IMR-90 (cell line): ENCODE measurements around the gene NRIP3. TPM values are rescaled to one million over a fixed set of nuclear protein-coding genes. Genes with fewer than 3 reads are reported as not detected.

Experiments
- ATAC-seq: fragments of 200-7000 bp; cut with Tn5 transposase; 2 replicates; pipeline ENCODE4 v1.9.1; 2020; ENCODE audit warnings: low read depth, mild to moderate bottlenecking, moderate library complexity
- BruUV-seq: library from RNA; stranded (reverse); fragments of 400-500 nt; replicated peaks from 2 replicates; lab custom pipeline; 2021; lab: Mats Ljungman, UMichigan
- CTCF ChIA-PET: fragments of 300-600 bp; formaldehyde crosslinking; extraction: SDS; loops from one replicate; lab custom pipeline; 2021; ENCODE audit warnings: antibody characterized with exemption; lab: Yijun Ruan, JAX
- POLR2A ChIA-PET: fragments of 300-600 bp; sonication (Branson Sonifier 250); formaldehyde crosslinking; loops from one replicate; lab custom pipeline; 2022; ENCODE audit warnings: antibody characterized with exemption; ENCODE audit not compliant: unreplicated experiment; lab: Charles Lee
- DNase-seq: peaks from one replicate; pipeline ENCODE4 v3.0.0; 2013
- H2AFZ ChIP-seq: replicated peaks from 2 replicates; pipeline ENCODE3; 2013; ENCODE audit warnings: low read length, mild to moderate bottlenecking; ENCODE audit not compliant: poor library complexity
- H2AK5ac ChIP-seq: 2 replicates; pipeline ENCODE4 v1.6.1; 2013; ENCODE audit warnings: low read depth, low read length, inconsistent platforms
- H2AK9ac ChIP-seq: replicated peaks from 2 replicates; pipeline ENCODE3; 2013; ENCODE audit warnings: mild to moderate bottlenecking, low read depth, low read length, moderate library complexity; ENCODE audit not compliant: poor library complexity
- H2BK120ac ChIP-seq: 2 replicates; pipeline ENCODE4 v1.6.1; 2013; ENCODE audit warnings: low read depth, low read length, inconsistent platforms
- H2BK15ac ChIP-seq: 3 replicates; pipeline ENCODE4 v1.6.1; 2013; ENCODE audit warnings: low read depth, low read length, inconsistent platforms
- H2BK20ac ChIP-seq: 2 replicates; pipeline ENCODE4 v1.6.1; 2013; ENCODE audit warnings: low read depth, mild to moderate bottlenecking, inconsistent platforms, low read length, moderate library complexity
- H2BK5ac ChIP-seq: 2 replicates; pipeline ENCODE4 v1.6.1; 2013; ENCODE audit warnings: mild to moderate bottlenecking, low read depth, low read length, inconsistent platforms; ENCODE audit not compliant: poor library complexity, severe bottlenecking
- H3K14ac ChIP-seq: replicated peaks from 2 replicates; pipeline ENCODE4 v1.6.1; 2013; ENCODE audit warnings: low read depth, low read length, inconsistent platforms
- H3K18ac ChIP-seq: 2 replicates; pipeline ENCODE4 v1.6.1; 2013; ENCODE audit warnings: low read depth, low read length, control low read depth
- H3K23ac ChIP-seq: 2 replicates; pipeline ENCODE4 v1.6.1; 2013; ENCODE audit warnings: low read depth, low read length, inconsistent platforms
- H3K27ac ChIP-seq: 2 replicates; pipeline ENCODE4 v1.5.1; 2013; ENCODE audit warnings: mild to moderate bottlenecking, control low read depth, low read length; ENCODE audit not compliant: insufficient read depth
- H3K27me3 ChIP-seq: 2 replicates; pipeline ENCODE4 v1.6.1; 2013; ENCODE audit warnings: low read length; ENCODE audit not compliant: control insufficient read depth, insufficient read depth
- H3K36me3 ChIP-seq: 2 replicates; pipeline ENCODE4 v1.6.1; 2013; ENCODE audit warnings: low read length, mixed read lengths; ENCODE audit not compliant: control insufficient read depth, insufficient read depth
- H3K4ac ChIP-seq: 2 replicates; pipeline ENCODE4 v1.6.1; 2013; ENCODE audit warnings: low read depth, low read length, inconsistent platforms
- H3K4me1 ChIP-seq: 2 replicates; pipeline ENCODE4 v1.6.1; 2013; ENCODE audit warnings: low read length, mixed read lengths; ENCODE audit not compliant: control insufficient read depth, insufficient read depth
- H3K4me2 ChIP-seq: 2 replicates; pipeline ENCODE4 v1.6.1; 2013; ENCODE audit warnings: low read depth, mild to moderate bottlenecking, control low read depth, low read length, moderate library complexity
- H3K4me3 ChIP-seq: 2 replicates; pipeline ENCODE4 v1.5.1; 2013; ENCODE audit warnings: low read depth, mild to moderate bottlenecking, control low read depth, low read length, moderate library complexity; ENCODE audit not compliant: insufficient read depth
- H3K56ac ChIP-seq: 2 replicates; pipeline ENCODE4 v1.6.1; 2013; ENCODE audit warnings: low read length, inconsistent platforms; ENCODE audit not compliant: insufficient read depth; ENCODE audit errors: extremely low read depth
- H3K79me1 ChIP-seq, 2 experiments: 2 replicates each; pipeline ENCODE4 v1.6.1; 2013; ENCODE audit warnings: low read length in 2 of 2, inconsistent platforms in 1 of 2, low read depth in 1 of 2
- H3K9ac ChIP-seq: 2 replicates; pipeline ENCODE4 v1.6.1; 2013; ENCODE audit warnings: low read depth, low read length, control low read depth
- H3K9me1 ChIP-seq: 2 replicates; pipeline ENCODE4 v1.6.1; 2013; ENCODE audit warnings: low read length, inconsistent platforms; ENCODE audit not compliant: insufficient read depth
- H3K9me3 ChIP-seq: 2 replicates; pipeline ENCODE4 v1.6.1; 2013; ENCODE audit warnings: low read length; ENCODE audit not compliant: control insufficient read depth, insufficient read depth
- H4K20me1 ChIP-seq: 2 replicates; pipeline ENCODE4 v1.6.1; 2013; ENCODE audit warnings: low read length, inconsistent platforms; ENCODE audit not compliant: insufficient read depth
- H4K5ac ChIP-seq: 2 replicates; pipeline ENCODE4 v1.6.1; 2013; ENCODE audit warnings: mild to moderate bottlenecking, low read depth, low read length, control low read depth
- H4K8ac ChIP-seq, 2 experiments: 2 replicates each; pipeline ENCODE4 v1.6.1; 2013; ENCODE audit warnings: low read depth in 2 of 2, low read length in 2 of 2, control low read depth in 1 of 2, inconsistent platforms in 1 of 2
- H4K91ac ChIP-seq: 2 replicates; pipeline ENCODE4 v1.6.1; 2013; ENCODE audit warnings: low read depth, low read length, inconsistent platforms; ENCODE audit not compliant: insufficient read depth
- BHLHE40 ChIP-seq: fragments of 150-350 bp; IDR thresholded peaks from 2 replicates; pipeline ENCODE4 v1.6.1; 2016; ENCODE audit warnings: mild to moderate bottlenecking, low read depth, low read length
- CEBPB ChIP-seq: IDR thresholded peaks from 2 replicates; pipeline ENCODE4 v1.6.1; 2012; ENCODE audit warnings: low read depth, low read length, improper control_type of control experiment
- CTCF ChIP-seq: conservative IDR thresholded peaks from 2 replicates; pipeline ENCODE4 v1.5.1; 2012; ENCODE audit warnings: mild to moderate bottlenecking, low read depth, low read length, improper control_type of control experiment
- POLR2A ChIP-seq: IDR thresholded peaks from 2 replicates; pipeline ENCODE4 v1.6.1; 2012; ENCODE audit warnings: mild to moderate bottlenecking, low read depth, low read length
- RAD21 ChIP-seq: IDR thresholded peaks from 2 replicates; pipeline ENCODE4 v1.6.1; 2012; ENCODE audit warnings: low read length, improper control_type of control experiment
- USF2 ChIP-seq: fragments of 150-350 bp; IDR thresholded peaks from 2 replicates; pipeline ENCODE4 v1.6.1; 2017; ENCODE audit warnings: mild to moderate bottlenecking, antibody characterized with exemption, low read length, low read depth
- WGBS, 2 experiments: methylation state at CpG; one replicate each; pipeline versions ENCODE4 v1.1.5 to v1.1.7; 2013; ENCODE audit warnings: missing lambda C conversion rate in 2 of 2; ENCODE audit not compliant: insufficient read length in 1 of 2; ENCODE audit errors: extremely low coverage in 2 of 2; 5-methylcytosine and 5-hydroxymethylcytosine counted together
- dilution Hi-C: fragments of 300-500 bp; cut with HindIII; formaldehyde crosslinking; loops from one replicate; pipeline ENCODE4 v1.14.3; 2018; ENCODE audit warnings: low sequenced_read_pairs; ENCODE audit not compliant: unreplicated experiment
- in situ Hi-C: fragments of 300-500 bp; cut with MboI; formaldehyde crosslinking; loops from 3 replicates; pipeline ENCODE4 v1.14.3; 2019; ENCODE audit warnings: low sequenced_read_pairs, inconsistent platforms, mixed read lengths
- intact Hi-C: fragments of 100-400 bp; cut with micrococcal nuclease; formaldehyde crosslinking; loops from 2 replicates; pipeline ENCODE4 v1.10.0; 2022
- polyA plus RNA-seq, 3 experiments: library from polyadenylated mRNA; depleted of rRNA; stranded (reverse); fragments of >200 nt; gene quantifications; 2 replicates each; pipeline ENCODE4 v1.2.3, GENCODE V29; 2012; ENCODE audit warnings: low replicate concordance in 1 of 3
- total RNA-seq: library from RNA; depleted of rRNA; stranded (reverse); fragments of >200 nt; gene quantifications from 2 replicates; pipeline ENCODE4 v1.2.3, GENCODE V29; 2012

Gene NRIP3
- total and polyA plus RNA-seq, 2 of the 4 experiments (the other 2 are of a cell fraction): 11.5 to 43.6 TPM

GRCh38 chr11:8933931-8934330 lies 69.9 kb downstream of the NRIP3 start:
- TF ChIP-seq BHLHE40 (no peak), CEBPB (no peak), CTCF (0 out of 2 replicates have a peak, but pooled peaks have one; percentile 15), RAD21 (no peak), POLR2A (no peak), USF2 (no peak)
- no peak overlapping the region for H3K27ac ChIP-seq
- H2BK5ac ChIP-seq: no peak overlapping the region
- H4K8ac ChIP-seq: no peak overlapping the region
- in situ Hi-C loops: no loop called here
- H3K23ac ChIP-seq: no peak overlapping the region
- CTCF ChIA-PET: interaction anchor here (0.6 to 1.2 kb wide), 3 partner anchors 9 to 26 kb away, joined by 3 to 5 read pairs (median 4); partner anchors contain the start of gene ASCL3
- no peak overlapping the region for H3K18ac ChIP-seq
- peak overlapping the region; percentile 39; the same call in 1 of the 2 replicates for H2BK20ac ChIP-seq
- no peaks in the 10 kb centered on the region for H3K79me1 ChIP-seq
- no peak overlapping the region for H3K4me3 ChIP-seq
- H2AK5ac ChIP-seq: peak overlapping the region; percentile 88
- no peaks in the 10 kb centered on the region for H4K20me1 ChIP-seq
- H3K9ac ChIP-seq: no peak overlapping the region
- H2AK9ac ChIP-seq: peak overlapping the region; percentile 15
- H3K27me3 ChIP-seq: no peaks in the 10 kb centered on the region
- peak overlapping the region; percentile 2; the same call in 1 of the 2 replicates for H2BK120ac ChIP-seq
- H3K36me3 ChIP-seq: no peaks in the 10 kb centered on the region
- ATAC-seq (no peak), DNase-seq (no peak)
- peak overlapping the region; percentile 49 for H2AFZ ChIP-seq
- WGBS, 2 experiments: 100% methylated on average over 4 of the region's 6 CpGs; no CpG with 5 or more reads in 1 of the 2 experiments
- no peak overlapping the region for H4K91ac ChIP-seq
- H3K14ac ChIP-seq: 0 out of 2 replicates have a peak overlapping the region, but pooled peaks have one; percentile 0
- H3K4me1 ChIP-seq: peaks cover 8% of the 10 kb centered on the region
- H3K4ac ChIP-seq: peak overlapping the region; percentile 40; the same call in 1 of the 2 replicates
- H3K56ac ChIP-seq: no peak overlapping the region
- H4K5ac ChIP-seq: no peak overlapping the region
- H3K9me3 ChIP-seq: no peaks in the 10 kb centered on the region
- dilution Hi-C loops: no loop called here
- H2BK15ac ChIP-seq: no peak overlapping the region
- H3K9me1 ChIP-seq: peaks cover 18% of the 10 kb centered on the region; the same call in 1 of the 2 replicates
- intact Hi-C loops: loop anchor here (2.0 kb wide), 1 partner anchor 17 kb away; no protein-coding TSS in a partner anchor
- POLR2A ChIA-PET: interaction anchor here (0.6 kb wide), 1 partner anchor 23 kb away, joined by 5 read pairs; the partner anchor contains the start of gene AKIP1
- no TSS peak for BruUV-seq
- no peak overlapping the region for H3K4me2 ChIP-seq
